ENCODE measurements around the gene FFAR3. TPM values are rescaled to one million over a fixed set of nuclear protein-coding genes. Genes with fewer than 3 reads are reported as not detected.

Gene FFAR3
- total and polyA plus RNA-seq, 2 donors (not counting 3 experiments of a cell fraction or from before 2014, with no cell fraction given) = not detected

GRCh38 chr19:35314858-35315470 lies 43.3 kb upstream of the FFAR3 start:
- Histone ChIP-seq H3K4me2 (ENCODE audit: insufficient read depth, low read length) (no peak overlapping the region), H2AFZ (ENCODE audit: low read depth, low read length) (no peak overlapping the region), H3K27ac (ENCODE audit: insufficient read depth, low read depth, low read length) (no peak overlapping the region), H3K9ac (replicated peaks; ENCODE audit: extremely low read depth, insufficient read depth, low read length) (no peak overlapping the region), H3K27me3 (ENCODE audit: control insufficient read depth in 2 of 2, insufficient read depth in 2 of 2, low read length in 2 of 2) (no peaks in the 10 kb centered on the region), H3K36me3 (ENCODE audit: control insufficient read depth in 2 of 2, extremely low read depth in 1 of 2, insufficient read depth in 2 of 2, low read length in 2 of 2) (no peaks in the 10 kb centered on the region), H3K79me2 (ENCODE audit: control insufficient read depth, insufficient read depth, low read length) (no peaks in the 10 kb centered on the region), H3K9me1 (replicated peaks; ENCODE audit: control insufficient read depth, extremely low read depth, insufficient read depth, low read length) (no peaks in the 10 kb centered on the region), H3K9me3 (replicated peaks; ENCODE audit: control insufficient read depth, insufficient read depth, low read length) (no peaks in the 10 kb centered on the region), H3K4me1 (ENCODE audit: control insufficient read depth, extremely low read depth, insufficient read depth, low read length) (peaks cover 5% of the 10 kb centered on the region), H4K20me1 (replicated peaks; ENCODE audit: control insufficient read depth, extremely low read depth, insufficient read depth, low read length) (no peaks in the 10 kb centered on the region), H3K4me3 (replicated peaks in 1 of 3; ENCODE audit: insufficient read depth in 1 of 3, low read depth in 1 of 3, low read length in 3 of 3) (no peak overlapping the region)
- intact Hi-C loops (cut with micrococcal nuclease) (no loop called here), dilution Hi-C loops (cut with MboI; ENCODE audit: extremely low pct_ligation_motif_present, low sequenced_read_pairs) (no loop called here)
- BruUV-seq (replicated peaks) = no TSS peak
- no peak for TF ChIP-seq FOS (IDR thresholded peaks at IDR 0.05; ENCODE audit: borderline replicate concordance, insufficient read depth, low read length)
- TF ChIP-seq JUN (IDR thresholded peaks at IDR 0.05; ENCODE audit: borderline replicate concordance, insufficient read depth, insufficient read length, low read depth) = no peak
- TF ChIP-seq, protein P1, sequence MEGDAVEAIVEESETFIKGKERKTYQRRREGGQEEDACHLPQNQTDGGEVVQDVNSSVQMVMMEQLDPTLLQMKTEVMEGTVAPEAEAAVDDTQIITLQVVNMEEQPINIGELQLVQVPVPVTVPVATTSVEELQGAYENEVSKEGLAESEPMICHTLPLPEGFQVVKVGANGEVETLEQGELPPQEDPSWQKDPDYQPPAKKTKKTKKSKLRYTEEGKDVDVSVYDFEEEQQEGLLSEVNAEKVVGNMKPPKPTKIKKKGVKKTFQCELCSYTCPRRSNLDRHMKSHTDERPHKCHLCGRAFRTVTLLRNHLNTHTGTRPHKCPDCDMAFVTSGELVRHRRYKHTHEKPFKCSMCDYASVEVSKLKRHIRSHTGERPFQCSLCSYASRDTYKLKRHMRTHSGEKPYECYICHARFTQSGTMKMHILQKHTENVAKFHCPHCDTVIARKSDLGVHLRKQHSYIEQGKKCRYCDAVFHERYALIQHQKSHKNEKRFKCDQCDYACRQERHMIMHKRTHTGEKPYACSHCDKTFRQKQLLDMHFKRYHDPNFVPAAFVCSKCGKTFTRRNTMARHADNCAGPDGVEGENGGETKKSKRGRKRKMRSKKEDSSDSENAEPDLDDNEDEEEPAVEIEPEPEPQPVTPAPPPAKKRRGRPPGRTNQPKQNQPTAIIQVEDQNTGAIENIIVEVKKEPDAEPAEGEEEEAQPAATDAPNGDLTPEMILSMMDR (IDR thresholded peaks at IDR 0.05; ENCODE audit: extremely low read depth in 1 of 2, insufficient read depth in 1 of 2, low read depth in 1 of 2, low read length in 2 of 2) = no peak
- TF ChIP-seq POLR2AphosphoS5 (IDR thresholded peaks at IDR 0.05; ENCODE audit: insufficient read depth, low read depth, low read length) = no peak
- no peak for TF ChIP-seq MYC (IDR thresholded peaks at IDR 0.05; ENCODE audit: low read depth, low read length)
- TF ChIP-seq GATA2 (IDR thresholded peaks at IDR 0.05; ENCODE audit: insufficient read depth, insufficient read length, low read depth, low read length) = no peak
- TF ChIP-seq POLR2A (IDR thresholded peaks at IDR 0.05; ENCODE audit: low read depth, low read length) = no peak
- TF ChIP-seq, protein P2, sequence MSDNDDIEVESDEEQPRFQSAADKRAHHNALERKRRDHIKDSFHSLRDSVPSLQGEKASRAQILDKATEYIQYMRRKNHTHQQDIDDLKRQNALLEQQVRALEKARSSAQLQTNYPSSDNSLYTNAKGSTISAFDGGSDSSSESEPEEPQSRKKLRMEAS (IDR thresholded peaks at IDR 0.05; ENCODE audit: insufficient read depth, insufficient read length) = no peak
- no peak for FAIRE-seq
- CTCF ChIA-PET = interaction anchor here (1.1 to 2.1 kb wide), 2 partner anchors 10 to 180 kb away, joined by 4 read pairs; no protein-coding TSS in a partner anchor
- DNase-seq (ENCODE audit: low read depth, low spot score) = no peak
- POLR2A ChIA-PET = no interaction called here

Measured in endothelial cell of umbilical vein (primary cell).